CD14-positive monocyte (primary cell): ENCODE measurements around the gene FAM210A. TPM values are rescaled to one million over a fixed set of nuclear protein-coding genes. Genes with fewer than 3 reads are reported as not detected.
"Not testable (repeated sequence)": the region's sequence is repeated elsewhere in the genome, so short reads cannot be mapped to it uniquely, and the experiment has no call there.

Experiments used
- DNase-seq, 3 donors: peaks; one replicate each; pipeline ENCODE4 v3.0.0-alpha.2; 2011 to 2022
- H2AFZ ChIP-seq: 2 replicates; pipeline ENCODE4 v1.6.0; 2012; ENCODE audit warnings: mild to moderate bottlenecking, low read depth, low read length, inconsistent platforms; ENCODE audit not compliant: insufficient read depth, poor library complexity, severe bottlenecking
- H3K27ac ChIP-seq, 2 donors: 1 replicate in 1 of 2; 2 replicates in 1 of 2; pipeline ENCODE4 v1.5.1; 2012 to 2013; ENCODE audit warnings: low read length in 2 of 2, control low read depth in 1 of 2, inconsistent platforms in 1 of 2, low read depth in 1 of 2, mild to moderate bottlenecking in 1 of 2
- H3K27me3 ChIP-seq, 2 donors: one replicate each; pipeline versions ENCODE4 v1.6.0 to v1.6.1; 2011 to 2013; ENCODE audit warnings: low read length in 2 of 2; ENCODE audit not compliant: control insufficient read depth in 2 of 2, insufficient read depth in 2 of 2
- H3K36me3 ChIP-seq, 2 donors: replicated peaks in 1 of 2; 1 replicate in 1 of 2; 2 replicates in 1 of 2; pipeline versions ENCODE4 v1.5.1 to v1.6.1; 2012 to 2013; ENCODE audit warnings: low read length in 2 of 2, control low read depth in 1 of 2, inconsistent platforms in 1 of 2, mild to moderate bottlenecking in 1 of 2; ENCODE audit not compliant: insufficient read depth in 2 of 2, control insufficient read depth in 1 of 2
- H3K4me1 ChIP-seq, 2 donors: 1 replicate in 1 of 2; 2 replicates in 1 of 2; pipeline versions ENCODE4 v1.5.1 to v1.6.1; 2012 to 2013; ENCODE audit warnings: low read length in 2 of 2, control low read depth in 1 of 2, inconsistent platforms in 1 of 2, mild to moderate bottlenecking in 1 of 2, moderate library complexity in 1 of 2; ENCODE audit not compliant: insufficient read depth in 2 of 2, control insufficient read depth in 1 of 2
- H3K4me2 ChIP-seq: replicated peaks from 2 replicates; pipeline ENCODE3; 2012; ENCODE audit warnings: low read length, moderate library complexity, mild to moderate bottlenecking; ENCODE audit not compliant: poor library complexity, severe bottlenecking; ENCODE audit errors: extremely low read depth
- H3K4me3 ChIP-seq, 3 experiments: fragments of 200-600 bp in 1 of 3; sonication (generic) in 1 of 3; replicated peaks in 1 of 3; 1 replicate in 2 of 3; 2 replicates in 1 of 3; pipeline ENCODE4 v1.5.1; 2011 to 2013; ENCODE audit warnings: low read length in 3 of 3, mild to moderate bottlenecking in 3 of 3, control low read depth in 2 of 3, low read depth in 2 of 3, inconsistent platforms in 1 of 3, moderate library complexity in 1 of 3
- H3K79me2 ChIP-seq: 2 replicates; pipeline ENCODE4 v1.6.0; 2012; ENCODE audit warnings: mild to moderate bottlenecking, control low read depth, inconsistent platforms, low read length, moderate library complexity; ENCODE audit not compliant: insufficient read depth
- H3K9ac ChIP-seq: 2 replicates; pipeline ENCODE4 v1.6.0; 2017; ENCODE audit warnings: low read length, mild to moderate bottlenecking; ENCODE audit not compliant: insufficient read depth, poor library complexity, severe bottlenecking
- H3K9me3 ChIP-seq, 2 donors: replicated peaks in 1 of 2; 1 replicate in 1 of 2; 2 replicates in 1 of 2; pipeline versions ENCODE4 v1.5.1 to v1.6.1; 2012 to 2013; ENCODE audit warnings: low read length in 2 of 2, control low read depth in 1 of 2; ENCODE audit not compliant: control insufficient read depth in 1 of 2, insufficient read depth in 1 of 2
- H4K20me1 ChIP-seq: 2 replicates; pipeline ENCODE4 v1.6.0; 2012; ENCODE audit warnings: mild to moderate bottlenecking, low read length, control low read depth, moderate library complexity; ENCODE audit not compliant: insufficient read depth
- H3K27ac Mint-ChIP-seq, 7 donors: one replicate each; pipeline ENCODE4 v1.8.0; 2020; ENCODE audit warnings: mild to moderate bottlenecking in 7 of 7, mixed read lengths in 7 of 7, moderate library complexity in 6 of 7, inconsistent platforms in 2 of 7
- H3K27me3 Mint-ChIP-seq, 3 donors: one replicate each; pipeline ENCODE4 v1.8.0; 2021 to 2022; ENCODE audit warnings: low read depth in 3 of 3, mild to moderate bottlenecking in 3 of 3, mixed read lengths in 3 of 3, moderate library complexity in 3 of 3, inconsistent platforms in 1 of 3
- H3K36me3 Mint-ChIP-seq, 2 donors: one replicate each; pipeline ENCODE4 v1.8.0; 2020; ENCODE audit warnings: mixed read lengths in 2 of 2, inconsistent platforms in 1 of 2, mild to moderate bottlenecking in 1 of 2
- H3K4me1 Mint-ChIP-seq: one replicate; pipeline ENCODE4 v1.8.0; 2020; ENCODE audit warnings: mild to moderate bottlenecking, mixed read lengths
- H3K4me3 Mint-ChIP-seq, 2 donors: one replicate each; pipeline ENCODE4 v1.8.0; 2020; ENCODE audit warnings: mild to moderate bottlenecking in 2 of 2, mixed read lengths in 2 of 2, moderate library complexity in 1 of 2
- H3K9me3 Mint-ChIP-seq, 7 donors: one replicate each; pipeline ENCODE4 v1.8.0; 2020 to 2022; ENCODE audit warnings: mixed read lengths in 7 of 7, mild to moderate bottlenecking in 6 of 7, moderate library complexity in 6 of 7, inconsistent platforms in 2 of 7
- WGBS: methylation state at CpG from one replicate; pipeline ENCODE4 v1.1.5; 2013; ENCODE audit warnings: missing lambda C conversion rate; ENCODE audit not compliant: insufficient coverage; 5-methylcytosine and 5-hydroxymethylcytosine counted together
- intact Hi-C, 2 donors: fragments of 100-400 bp; cut with micrococcal nuclease; formaldehyde crosslinking; loops; one replicate each; pipeline versions ENCODE4 v1.15.0 to v1.15.1; 2023
- polyA plus RNA-seq, 3 donors: library from polyadenylated mRNA; depleted of rRNA in 1 of 3; unstranded in 2 of 3; stranded (reverse) in 1 of 3; fragments of 300-500 nt in 2 of 3; fragments of >200 nt in 1 of 3; fragmentation: Illumina TruSeq in 2 of 3; gene quantifications; 1 replicate in 2 of 3; 2 replicates in 1 of 3; pipeline ENCODE4 v1.2.3, GENCODE V29; 2012 to 2021
- TF ChIP-seq, protein P1 (sequence below): fragments of 200-600 bp; IDR thresholded peaks from one replicate; pipeline ENCODE4 v1.8.0; 2022; ENCODE audit warnings: antibody characterized with exemption, mild to moderate bottlenecking

FAM210A gene
- polyA plus RNA-seq, 3 donors = 2.8 to 6.9 (median 6.9) TPM

DNA sequence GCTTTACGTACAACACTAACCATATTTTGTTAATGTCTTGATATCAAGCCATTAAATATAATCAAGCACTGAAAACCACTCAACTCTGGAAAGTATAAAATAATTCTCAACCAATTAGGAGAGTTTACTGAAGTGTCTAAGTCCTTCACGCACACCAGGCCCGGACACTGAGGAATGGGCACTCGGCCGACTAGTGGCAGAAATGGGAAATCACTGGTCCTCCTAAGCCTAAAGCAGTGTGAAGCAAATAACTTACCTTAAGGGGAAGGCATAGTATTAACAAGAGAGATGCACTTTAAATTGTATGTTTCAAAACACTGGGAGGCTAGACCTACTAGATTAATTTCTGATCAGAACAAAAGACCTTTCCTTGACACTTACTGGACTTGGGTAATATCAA is 45.7 kb downstream of the FAM210A start:
- Mint-ChIP-seq H3K36me3 (peaks cover 12 to 15% of the 10 kb centered on the region in 2 donors), H3K27me3 (no peaks in the 10 kb centered on the region), H3K4me1 (no peaks in the 10 kb centered on the region), H3K4me3 (no peak overlapping the region), H3K27ac (peak overlapping the region in 1 of 7 donors; percentile 47), H3K9me3 (peaks cover 0 to 7% (median 2%) of the 10 kb centered on the region in 7 donors)
- H3K4me3 ChIP-seq = no peak overlapping the region
- WGBS = no CpG with 5 or more reads among the region's 5 CpGs
- no peaks in the 10 kb centered on the region for H3K79me2 ChIP-seq
- no peaks in the 10 kb centered on the region for H3K27me3 ChIP-seq
- DNase-seq = peak in 1 of 3 donors; percentile 5
- TF ChIP-seq, protein P1, sequence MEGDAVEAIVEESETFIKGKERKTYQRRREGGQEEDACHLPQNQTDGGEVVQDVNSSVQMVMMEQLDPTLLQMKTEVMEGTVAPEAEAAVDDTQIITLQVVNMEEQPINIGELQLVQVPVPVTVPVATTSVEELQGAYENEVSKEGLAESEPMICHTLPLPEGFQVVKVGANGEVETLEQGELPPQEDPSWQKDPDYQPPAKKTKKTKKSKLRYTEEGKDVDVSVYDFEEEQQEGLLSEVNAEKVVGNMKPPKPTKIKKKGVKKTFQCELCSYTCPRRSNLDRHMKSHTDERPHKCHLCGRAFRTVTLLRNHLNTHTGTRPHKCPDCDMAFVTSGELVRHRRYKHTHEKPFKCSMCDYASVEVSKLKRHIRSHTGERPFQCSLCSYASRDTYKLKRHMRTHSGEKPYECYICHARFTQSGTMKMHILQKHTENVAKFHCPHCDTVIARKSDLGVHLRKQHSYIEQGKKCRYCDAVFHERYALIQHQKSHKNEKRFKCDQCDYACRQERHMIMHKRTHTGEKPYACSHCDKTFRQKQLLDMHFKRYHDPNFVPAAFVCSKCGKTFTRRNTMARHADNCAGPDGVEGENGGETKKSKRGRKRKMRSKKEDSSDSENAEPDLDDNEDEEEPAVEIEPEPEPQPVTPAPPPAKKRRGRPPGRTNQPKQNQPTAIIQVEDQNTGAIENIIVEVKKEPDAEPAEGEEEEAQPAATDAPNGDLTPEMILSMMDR = peak; percentile 42
- H3K4me2 ChIP-seq = no peak overlapping the region
- no peaks in the 10 kb centered on the region for H3K9me3 ChIP-seq
- H4K20me1 ChIP-seq = no peaks in the 10 kb centered on the region
- intact Hi-C loops = no loop called here
- H3K4me1 ChIP-seq = no peaks in the 10 kb centered on the region
- H3K9ac ChIP-seq = no peak overlapping the region
- no peak overlapping the region for H3K27ac ChIP-seq
- H3K36me3 ChIP-seq = peaks cover 0 to 4% of the 10 kb centered on the region in 2 donors
- no peak overlapping the region for H2AFZ ChIP-seq

GRCh38 chr18:13677350-13677749 is 49.0 kb downstream of the FAM210A start:
- H3K27me3 Mint-ChIP-seq, DNase-seq, H3K4me1 ChIP-seq, H3K4me3 ChIP-seq, H3K27me3 ChIP-seq, intact Hi-C loops, H3K9me3 ChIP-seq, H3K4me3 Mint-ChIP-seq, H4K20me1 ChIP-seq, H3K4me2 ChIP-seq, H3K9me3 Mint-ChIP-seq, H3K79me2 ChIP-seq, H3K27ac ChIP-seq, H3K9ac ChIP-seq, H3K36me3 ChIP-seq, H2AFZ ChIP-seq, H3K4me1 Mint-ChIP-seq, H3K27ac Mint-ChIP-seq: not testable (repeated sequence)
- H3K36me3 Mint-ChIP-seq = peaks cover 12 to 15% of the 10 kb centered on the region in 2 donors
- 100% methylated on average over 4 of the region's 13 CpGs for WGBS
